Nucleus accumbens (tissue), 56 donors: Measurements from ENCODE around the gene DHH.
"Not testable (repeated sequence)": the region's sequence is repeated elsewhere in the genome, so short reads cannot be mapped to it uniquely, and the experiment has no call there.

Source experiments
- DNase-seq, 56 donors: peaks; one replicate each; lab custom pipeline; 2025; lab: John Stamatoyannopoulos, UW

The DHH gene

GRCh38 chr12:49084438-49084837 lies 10.2 kb downstream of the DHH start:
- no peak for DNase-seq

GRCh38 chr12:49079793-49080192 lies 14.8 kb downstream of the DHH start:
- DNase-seq, result no peak

GRCh38 chr12:49070971-49071370 lies 23.6 kb downstream of the DHH start:
- DNase-seq, result no peak

- peak; percentile 65 to 99 (median 94) for DNase-seq
Observed at GRCh38 chr12:49069507-49070346, 24.9 kb downstream of the DHH start, which contains the start of gene RHEBL1. RHEBL1 (minus strand) TSS chr12:49069979; CDS start chr12:49069785, 194 bp downstream.

GRCh38 chr12:49068879-49069506 lies 25.6 kb downstream of the DHH start:
- no peak for DNase-seq

GRCh38 chr12:49066120-49066519 lies 28.5 kb downstream of the DHH start:
- no peak for DNase-seq

- no peak for DNase-seq
Observed at GRCh38 chr12:49064767-49065152, 29.8 kb downstream of the DHH start.

GRCh38 chr12:49061916-49062315 lies 32.7 kb downstream of the DHH start:
- not testable (repeated sequence) for DNase-seq

- no peak for DNase-seq
Observed at GRCh38 chr12:49061157-49061650, 33.4 kb downstream of the DHH start.

- DNase-seq, result peak in 55 of 56 donors; percentile 55 to 96 (median 88)
Observed at GRCh38 chr12:49060237-49061156, 34.1 kb downstream of the DHH start, which contains the start of gene KMT2D. KMT2D (minus strand) TSS chr12:49060794; CDS start chr12:49055324, 5,470 bp downstream.

GRCh38 chr12:49059299-49060171 lies 35.1 kb downstream of the DHH start:
- peak in 3 of 56 donors; percentile 12 to 44 (median 39) for DNase-seq

GRCh38 chr12:49059045-49059298 lies 35.6 kb downstream of the DHH start:
- DNase-seq, result no peak

- no peak for DNase-seq
Observed at GRCh38 chr12:49058366-49059044, 36.1 kb downstream of the DHH start.

GRCh38 chr12:49057888-49058287 lies 36.7 kb downstream of the DHH start:
- DNase-seq, result no peak

- DNase-seq, result peak in 32 of 56 donors; percentile 7 to 61 (median 26)
Observed at GRCh38 chr12:49055978-49056754, 38.4 kb downstream of the DHH start.

- no peak for DNase-seq
Observed at GRCh38 chr12:49055092-49055491, 39.5 kb downstream of the DHH start.

- DNase-seq, result no peak
Observed at GRCh38 chr12:49054524-49054923, 40.1 kb downstream of the DHH start.

GRCh38 chr12:49054096-49054495 lies 40.5 kb downstream of the DHH start:
- no peak for DNase-seq
